ENCODE measurements around the gene BCAP29. TPM values are rescaled to one million over a fixed set of nuclear protein-coding genes. Genes with fewer than 3 reads are reported as not detected.

The BCAP29 gene
- total and polyA plus RNA-seq, 2 of the 8 experiments (the other 6 are each of a cell fraction or from before 2014, with no cell fraction given) = 6.8 to 18.1 TPM

- 87% methylated on average over 8 of the region's 8 CpGs; no CpG with 5 or more reads in 1 of the 2 experiments for WGBS, 2 experiments (ENCODE audit: extremely low coverage in 1 of 2, insufficient coverage in 1 of 2, insufficient read length in 1 of 2, insufficient replicate concordance in 2 of 2, low coverage in 1 of 2, low lambda C conversion rate in 2 of 2, missing lambda C conversion rate in 1 of 2)
- Histone ChIP-seq H3K56ac (replicated peaks; ENCODE audit: insufficient read length, low read depth, low read length) (no peak overlapping the region), H3K79me1 (ENCODE audit: low read depth, low read length) (no peaks in the 10 kb centered on the region), H3K36me3 (ENCODE audit: control insufficient read depth in 2 of 4, insufficient read depth in 4 of 4, low read length in 3 of 4) (no peaks in the 10 kb centered on the region), H3K27me3 (replicated peaks in 1 of 4; ENCODE audit: control insufficient read depth in 3 of 4, extremely low read depth in 1 of 4, insufficient read depth in 3 of 4, low read length in 3 of 4) (no peaks in the 10 kb centered on the region), H4K20me1 (replicated peaks in 1 of 2; ENCODE audit: control insufficient read depth in 1 of 2, insufficient read depth in 2 of 2, low read length in 2 of 2) (no peaks in the 10 kb centered on the region), H2BK15ac (ENCODE audit: low read length) (no peak overlapping the region), H4K5ac (ENCODE audit: insufficient read length, low read depth, low read length) (no peak overlapping the region), H4K91ac (replicated peaks; ENCODE audit: insufficient read length, low read length) (no peak overlapping the region), H3K23me2 (ENCODE audit: low read depth, low read length) (no peaks in the 10 kb centered on the region), H3K18ac (ENCODE audit: extremely low read depth, low read length) (no peak overlapping the region), H3K4me3 (ENCODE audit: extremely low read depth in 1 of 4, insufficient read depth in 2 of 4, low read depth in 3 of 4, low read length in 4 of 4) (no peak overlapping the region), H3K23ac (ENCODE audit: insufficient read length) (no peak overlapping the region), H3K4me2 (ENCODE audit: insufficient read depth in 1 of 2, low read depth in 2 of 2, low read length in 2 of 2) (no peak overlapping the region), H3K27ac (ENCODE audit: low read depth, low read length) (no peak overlapping the region), H3K4me1 (replicated peaks in 1 of 4; ENCODE audit: control insufficient read depth in 3 of 4, insufficient read depth in 4 of 4, low read length in 3 of 4) (peaks cover 0 to 6% (median 2%) of the 10 kb centered on the region in 4 experiments; a peak in 3 of 7 replicates), H3K9ac (replicated peaks in 1 of 4; ENCODE audit: extremely low read depth in 1 of 4, low read depth in 3 of 4, low read length in 3 of 4) (no peak overlapping the region), H2AK5ac (ENCODE audit: low read depth, low read length) (no peak overlapping the region), H2AFZ (ENCODE audit: low read length) (no peak overlapping the region), H3K14ac (ENCODE audit: insufficient read length) (no peak overlapping the region), H2BK20ac (ENCODE audit: low read length) (no peak overlapping the region), H2BK120ac (replicated peaks; ENCODE audit: low read depth, low read length) (no peak overlapping the region), H2BK5ac (ENCODE audit: low read depth, low read length) (no peak overlapping the region), H4K8ac (ENCODE audit: extremely low read depth, insufficient read depth, low read length) (peak overlapping the region; percentile 80; the same call in 1 of the 2 replicates), H2BK12ac (ENCODE audit: low read depth, low read length) (no peak overlapping the region), H3K4ac (replicated peaks; ENCODE audit: insufficient read length, low read depth, low read length) (no peak overlapping the region), H3K79me2 (ENCODE audit: control insufficient read depth in 1 of 2, insufficient read depth in 2 of 2, low read length in 2 of 2) (no peaks in the 10 kb centered on the region), H3K9me3 (ENCODE audit: insufficient read depth in 2 of 2, low read depth in 1 of 2, low read length in 1 of 2) (no peaks in the 10 kb centered on the region)
- FAIRE-seq (no peak), DNase-seq (ENCODE audit: low read depth in 1 of 2, low spot score in 2 of 2) (no peak)
- TF ChIP-seq TAF7 (optimal IDR thresholded peaks at IDR 0.05; ENCODE audit: borderline replicate concordance, low read depth, low read length) = no peak
- TF ChIP-seq EGR1 (IDR thresholded peaks at IDR 0.05; ENCODE audit: borderline replicate concordance, low read depth, low read length) = no peak
- no peak for TF ChIP-seq SIRT6 (IDR thresholded peaks at IDR 0.05; ENCODE audit: low read length)
- TF ChIP-seq POU5F1 (IDR thresholded peaks at IDR 0.05; ENCODE audit: low read depth, low read length) = no peak
- TF ChIP-seq KDM4A (IDR thresholded peaks at IDR 0.05; ENCODE audit: low read depth, low read length, severe bottlenecking) = no peak
- TF ChIP-seq SAP30 (IDR thresholded peaks at IDR 0.05; ENCODE audit: insufficient read depth, insufficient replicate concordance, low read length) = no peak
- no peak for TF ChIP-seq EP300 (IDR thresholded peaks at IDR 0.05; ENCODE audit: borderline replicate concordance in 1 of 2, low read depth in 2 of 2, low read length in 2 of 2)
- TF ChIP-seq SP4 (IDR thresholded peaks at IDR 0.05; ENCODE audit: low read length) = no peak
- no peak for TF ChIP-seq KDM1A (IDR thresholded peaks at IDR 0.05; ENCODE audit: borderline replicate concordance, low read length)
- TF ChIP-seq GTF2F1 (IDR thresholded peaks at IDR 0.05; ENCODE audit: borderline replicate concordance, low read depth, low read length) = no peak
- ChIA-PET POLR2A (ENCODE audit: partially characterized antibody) (no interaction called here), CTCF (ENCODE audit: partially characterized antibody) (interaction anchor here (0.7 to 1.2 kb wide), 2 partner anchors 13 to 15 kb away, joined by 3 read pairs; no protein-coding TSS in a partner anchor)
Measured at GRCh38 chr7:107630342-107630741, 50.3 kb downstream of the BCAP29 start.

All from H1 (cell line).